PC-3 (cell line): ENCODE measurements around the gene MATN1.

Source experiments
- EZH2 ChIP-seq: fragments of 300-600 bp; sonication (generic); IDR thresholded peaks from one replicate; pipeline ENCODE4 v1.6.1; 2017; ENCODE audit warnings: antibody characterized with exemption, mild to moderate bottlenecking, low read length; ENCODE audit not compliant: unreplicated experiment
- EZH2phosphoT487 ChIP-seq: fragments of 300-600 bp; sonication (generic); IDR thresholded peaks from 2 replicates; pipeline ENCODE4 v1.6.1; 2018; ENCODE audit warnings: mild to moderate bottlenecking, antibody characterized with exemption, low read length, borderline replicate concordance
- TF ChIP-seq, protein P1 (sequence below): fragments of 300-600 bp; sonication (generic); conservative IDR thresholded peaks from 2 replicates; pipeline ENCODE4 v1.5.1; 2017; ENCODE audit warnings: antibody characterized with exemption, low read depth, mild to moderate bottlenecking, low read length

DNA sequence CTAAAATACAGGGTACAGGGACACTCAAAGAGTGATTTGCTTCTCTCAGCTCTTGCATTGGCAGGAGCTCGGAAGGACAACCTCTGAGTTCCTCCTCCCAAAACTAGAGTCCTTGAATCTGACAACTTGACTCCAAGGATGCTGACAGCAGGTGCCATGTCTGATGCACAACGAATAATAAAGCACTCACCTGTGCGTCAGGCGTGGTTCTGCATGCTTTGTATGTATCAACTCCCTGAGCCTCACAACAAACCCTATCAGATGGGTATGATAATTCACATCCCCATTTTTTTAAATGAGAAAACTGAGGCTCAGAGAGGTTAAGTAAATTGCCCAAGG, 32.8 kb upstream of the MATN1 start:
- TF ChIP-seq, protein P1, sequence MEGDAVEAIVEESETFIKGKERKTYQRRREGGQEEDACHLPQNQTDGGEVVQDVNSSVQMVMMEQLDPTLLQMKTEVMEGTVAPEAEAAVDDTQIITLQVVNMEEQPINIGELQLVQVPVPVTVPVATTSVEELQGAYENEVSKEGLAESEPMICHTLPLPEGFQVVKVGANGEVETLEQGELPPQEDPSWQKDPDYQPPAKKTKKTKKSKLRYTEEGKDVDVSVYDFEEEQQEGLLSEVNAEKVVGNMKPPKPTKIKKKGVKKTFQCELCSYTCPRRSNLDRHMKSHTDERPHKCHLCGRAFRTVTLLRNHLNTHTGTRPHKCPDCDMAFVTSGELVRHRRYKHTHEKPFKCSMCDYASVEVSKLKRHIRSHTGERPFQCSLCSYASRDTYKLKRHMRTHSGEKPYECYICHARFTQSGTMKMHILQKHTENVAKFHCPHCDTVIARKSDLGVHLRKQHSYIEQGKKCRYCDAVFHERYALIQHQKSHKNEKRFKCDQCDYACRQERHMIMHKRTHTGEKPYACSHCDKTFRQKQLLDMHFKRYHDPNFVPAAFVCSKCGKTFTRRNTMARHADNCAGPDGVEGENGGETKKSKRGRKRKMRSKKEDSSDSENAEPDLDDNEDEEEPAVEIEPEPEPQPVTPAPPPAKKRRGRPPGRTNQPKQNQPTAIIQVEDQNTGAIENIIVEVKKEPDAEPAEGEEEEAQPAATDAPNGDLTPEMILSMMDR, result no peak
- TF ChIP-seq EZH2, result no peak
- TF ChIP-seq EZH2phosphoT487, result no peak
